Activated T-helper 1 cell treated with anti-CD3 and anti-CD28 coated beads, Interleukin-12 subunit alpha, Interleukin-12 subunit beta, Interleukin-2, Interleukin-4 antibody, amounts not matched to agents 30 ng/mL and 10 ng/mL and 1 ng/mL, durations not matched to agents 14 hours and 24 hours and 36 hours (primary cell): ENCODE results near the gene PCSK4. TPM values are rescaled to one million over a fixed set of nuclear protein-coding genes. Genes with fewer than 3 reads are reported as not detected.
"Not testable (repeated sequence)": the region's sequence is repeated elsewhere in the genome, so short reads cannot be mapped to it uniquely, and the experiment has no call there.

Source experiments
- DNase-seq: peaks from one replicate; pipeline ENCODE4 v3.0.0; 2021; ENCODE audit warnings: low spot score
- H3K27ac Mint-ChIP-seq: one replicate; pipeline ENCODE4 v1.8.0; 2021; ENCODE audit warnings: mild to moderate bottlenecking, mixed read lengths
- H3K27me3 Mint-ChIP-seq: one replicate; pipeline ENCODE4 v1.8.0; 2022; ENCODE audit warnings: mild to moderate bottlenecking, moderate library complexity, mixed read lengths; ENCODE audit not compliant: insufficient read depth
- H3K36me3 Mint-ChIP-seq: one replicate; pipeline ENCODE4 v1.8.0; 2021; ENCODE audit warnings: low read depth, mixed read lengths
- H3K4me1 Mint-ChIP-seq: one replicate; pipeline ENCODE4 v1.8.0; 2021; ENCODE audit warnings: low read depth, mixed read lengths
- H3K4me3 Mint-ChIP-seq: one replicate; pipeline ENCODE4 v1.8.0; 2021; ENCODE audit warnings: mild to moderate bottlenecking, moderate library complexity, mixed read lengths
- H3K9me3 Mint-ChIP-seq: one replicate; pipeline ENCODE4 v1.8.0; 2021; ENCODE audit warnings: mixed read lengths
- intact Hi-C: fragments of 100-400 bp; cut with micrococcal nuclease; formaldehyde crosslinking; loops from one replicate; pipeline ENCODE4 v1.15.1; 2024
- total RNA-seq: library from RNA; stranded (reverse); gene quantifications from 2 replicates; pipeline ENCODE4 v1.2.3, GENCODE V29; 2022

The PCSK4 gene
- total RNA-seq, 1 donor from 2014 or later, result 0.26 TPM

GRCh38 chr19:1526979-1527649 is 37.0 kb upstream of the PCSK4 start:
- intact Hi-C loops, result no loop called here
- no peaks in the 10 kb centered on the region for H3K36me3 Mint-ChIP-seq

DNA sequence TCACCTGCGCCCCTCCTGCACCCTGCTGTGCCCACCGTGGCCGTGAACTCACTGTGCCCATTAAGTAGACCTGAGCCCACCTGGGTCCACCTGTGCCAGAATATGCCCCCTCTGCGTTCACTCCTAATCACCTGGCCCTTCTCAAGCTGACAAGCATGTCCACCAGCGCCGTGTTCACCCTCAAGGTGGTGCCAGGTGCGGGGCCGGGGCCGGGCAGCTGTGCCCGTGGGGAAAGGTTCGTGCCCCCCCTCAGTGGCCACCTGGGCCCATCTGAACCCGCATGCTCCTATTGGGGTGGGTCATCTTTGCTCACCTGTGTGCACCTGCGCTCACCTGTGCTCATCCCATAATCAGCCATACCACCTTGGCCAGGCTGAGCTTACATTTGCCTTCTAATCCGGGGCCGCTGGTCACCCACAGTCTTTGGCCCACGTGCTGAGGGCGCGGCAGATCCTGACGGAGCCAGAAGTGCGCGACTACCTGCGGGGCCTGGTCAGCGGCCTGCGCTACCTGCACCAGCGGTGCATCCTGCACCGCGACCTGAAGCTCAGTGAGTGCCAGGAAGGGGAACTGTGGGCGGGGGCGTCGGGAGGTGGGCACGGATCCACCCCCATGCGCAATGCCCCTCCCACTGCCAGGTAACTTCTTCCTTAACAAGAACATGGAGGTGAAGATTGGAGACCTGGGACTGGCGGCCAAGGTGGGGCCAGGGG is 36.1 kb upstream of the PCSK4 start:
- Mint-ChIP-seq H3K4me1 (no peaks in the 10 kb centered on the region), H3K27ac (no peak overlapping the region), H3K27me3 (peaks cover 16% of the 10 kb centered on the region), H3K36me3 (no peaks in the 10 kb centered on the region), H3K9me3 (no peaks in the 10 kb centered on the region), H3K4me3 (no peak overlapping the region)
- intact Hi-C loops, result no loop called here
- DNase-seq, result no peak

More at GRCh38 chr19:1526979-1527649, 37.0 kb upstream of the PCSK4 start:
- H3K4me1 Mint-ChIP-seq, result no peaks in the 10 kb centered on the region
- no peaks in the 10 kb centered on the region for H3K9me3 Mint-ChIP-seq
- no peak overlapping the region for H3K4me3 Mint-ChIP-seq
- peaks cover 16% of the 10 kb centered on the region for H3K27me3 Mint-ChIP-seq
- H3K27ac Mint-ChIP-seq, result no peak overlapping the region
- DNase-seq, result no peak

- intact Hi-C loops, result no loop called here
- H3K36me3 Mint-ChIP-seq, result no peaks in the 10 kb centered on the region
- no peaks in the 10 kb centered on the region for H3K9me3 Mint-ChIP-seq
- H3K27me3 Mint-ChIP-seq, result peaks cover 16% of the 10 kb centered on the region
- no peak for DNase-seq
- no peak overlapping the region for H3K27ac Mint-ChIP-seq
- no peaks in the 10 kb centered on the region for H3K4me1 Mint-ChIP-seq
- no peak overlapping the region for H3K4me3 Mint-ChIP-seq
Measured at GRCh38 chr19:1525343-1525742, 35.2 kb upstream of the PCSK4 start.

DNA sequence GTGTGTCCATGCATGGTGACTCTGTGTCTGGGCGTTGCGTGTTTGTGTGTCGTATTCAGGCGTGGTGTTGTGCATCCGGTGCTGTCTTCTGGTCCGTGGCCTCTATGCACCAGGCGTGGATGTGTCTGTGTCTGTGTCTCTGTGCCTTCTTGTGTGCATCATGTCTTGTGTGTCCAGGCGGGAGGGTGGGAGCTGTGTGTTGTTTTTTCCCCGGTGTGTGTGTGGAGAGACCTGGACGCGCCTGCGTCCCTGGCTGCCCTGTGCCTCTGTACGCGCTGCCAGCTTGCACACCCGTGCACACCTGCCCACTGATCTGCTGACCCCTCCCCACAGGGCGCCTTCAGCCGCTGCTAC is 34.8 kb upstream of the PCSK4 start:
- H3K27ac Mint-ChIP-seq, result no peak overlapping the region
- H3K27me3 Mint-ChIP-seq, result peaks cover 16% of the 10 kb centered on the region
- DNase-seq, result no peak
- no peaks in the 10 kb centered on the region for H3K36me3 Mint-ChIP-seq
- H3K4me3 Mint-ChIP-seq, result no peak overlapping the region
- no peaks in the 10 kb centered on the region for H3K4me1 Mint-ChIP-seq
- H3K9me3 Mint-ChIP-seq, result no peaks in the 10 kb centered on the region
- intact Hi-C loops, result no loop called here

DNA sequence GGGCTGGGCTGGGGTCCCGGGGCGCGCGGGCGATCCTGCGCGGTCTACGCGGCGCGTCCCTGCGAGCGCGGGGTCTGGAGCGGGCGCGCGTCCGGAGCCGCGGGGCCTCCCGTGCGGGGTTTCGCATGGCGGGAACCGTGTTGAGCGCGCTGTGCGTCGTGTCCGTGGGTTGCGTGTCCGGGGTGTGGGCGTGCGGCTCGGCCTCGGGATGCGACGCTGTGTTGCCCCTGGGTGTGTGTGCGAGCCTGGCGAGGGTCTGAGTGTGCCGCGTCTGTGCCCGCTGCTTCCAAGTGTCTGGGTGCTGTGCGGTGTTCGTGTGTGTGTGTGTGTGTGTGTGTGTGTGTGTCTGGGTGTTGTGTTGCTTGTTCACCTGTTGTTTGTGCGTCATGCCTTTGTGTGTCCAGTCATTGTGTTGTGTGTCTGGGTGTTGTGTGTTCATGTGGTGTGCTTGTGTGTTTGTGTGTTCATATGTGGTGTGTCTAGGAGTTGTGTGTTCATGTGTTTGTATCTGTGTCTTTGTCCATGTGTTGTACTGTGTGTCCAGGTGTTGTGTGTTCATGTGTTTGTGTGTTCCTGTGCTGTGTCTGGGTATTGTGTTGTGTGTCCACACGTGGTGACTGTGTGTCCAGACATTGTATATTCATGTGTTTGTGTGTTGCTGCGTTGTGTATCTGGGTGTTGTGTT is 34.3 kb upstream of the PCSK4 start:
- no peak overlapping the region for H3K27ac Mint-ChIP-seq
- DNase-seq, result no peak
- no peaks in the 10 kb centered on the region for H3K4me1 Mint-ChIP-seq
- H3K27me3 Mint-ChIP-seq, result peaks cover 16% of the 10 kb centered on the region
- H3K36me3 Mint-ChIP-seq, result no peaks in the 10 kb centered on the region
- H3K4me3 Mint-ChIP-seq, result no peak overlapping the region
- no peaks in the 10 kb centered on the region for H3K9me3 Mint-ChIP-seq
- intact Hi-C loops, result no loop called here

- intact Hi-C loops, result no loop called here
- Mint-ChIP-seq H3K27ac (no peak within 1 kb of the TSS), H3K4me1 (no peaks in the 10 kb centered on the region), H3K27me3 (peaks cover 16% of the 10 kb centered on the region), H3K4me3 (no peak within 1 kb of the TSS), H3K36me3 (no peaks in the 10 kb centered on the region), H3K9me3 (no peaks in the 10 kb centered on the region)
- DNase-seq, result no peak
Measured at GRCh38 chr19:1523412-1524286, 33.5 kb upstream of the PCSK4 start, which contains the start of gene PLK5. TSS of gene PLK5 (plus strand) at chr19:1524077. CDS start at chr19:1526997, 2,920 bp downstream.

DNA sequence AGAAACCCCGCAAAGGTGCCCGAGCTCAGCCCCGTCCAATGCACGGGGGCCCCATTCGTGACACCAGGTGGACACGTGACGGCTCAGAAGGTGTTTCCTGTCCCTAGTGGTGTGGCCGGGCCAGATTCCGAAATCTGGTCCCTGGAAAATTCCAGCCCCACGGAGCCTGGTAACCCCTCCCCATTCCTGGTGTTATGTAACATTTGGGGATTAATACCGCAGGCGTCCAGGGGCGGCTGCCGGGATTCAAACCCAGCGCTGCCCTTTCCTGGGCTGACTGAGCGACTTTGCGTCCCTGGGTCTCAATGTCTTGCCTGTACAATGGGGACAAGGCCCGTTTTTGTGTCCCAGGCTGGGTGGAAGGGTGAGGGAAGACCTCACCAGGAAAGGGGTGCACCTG is 32.7 kb upstream of the PCSK4 start:
- intact Hi-C loops, result no loop called here
- no peak overlapping the region for H3K27ac Mint-ChIP-seq

GRCh38 chr19:1522061-1522460 is 31.9 kb upstream of the PCSK4 start:
- intact Hi-C loops, result no loop called here
- Mint-ChIP-seq H3K36me3 (no peaks in the 10 kb centered on the region), H3K9me3 (no peaks in the 10 kb centered on the region), H3K27me3 (peaks cover 16% of the 10 kb centered on the region), H3K4me1 (no peaks in the 10 kb centered on the region), H3K27ac (no peak overlapping the region), H3K4me3 (no peak overlapping the region)
- no peak for DNase-seq

More for the DNA sequence above, 32.7 kb upstream of the PCSK4 start:
- no peaks in the 10 kb centered on the region for H3K36me3 Mint-ChIP-seq
- no peaks in the 10 kb centered on the region for H3K4me1 Mint-ChIP-seq
- DNase-seq, result no peak
- H3K9me3 Mint-ChIP-seq, result no peaks in the 10 kb centered on the region
- H3K27me3 Mint-ChIP-seq, result peaks cover 16% of the 10 kb centered on the region
- no peak overlapping the region for H3K4me3 Mint-ChIP-seq

GRCh38 chr19:1521636-1522035 is 31.5 kb upstream of the PCSK4 start:
- H3K4me3 Mint-ChIP-seq, result no peak overlapping the region
- H3K4me1 Mint-ChIP-seq, result no peaks in the 10 kb centered on the region
- intact Hi-C loops, result no loop called here
- DNase-seq, result no peak
- H3K27ac Mint-ChIP-seq, result no peak overlapping the region
- no peaks in the 10 kb centered on the region for H3K36me3 Mint-ChIP-seq
- H3K9me3 Mint-ChIP-seq, result no peaks in the 10 kb centered on the region
- H3K27me3 Mint-ChIP-seq, result peaks cover 16% of the 10 kb centered on the region

DNA sequence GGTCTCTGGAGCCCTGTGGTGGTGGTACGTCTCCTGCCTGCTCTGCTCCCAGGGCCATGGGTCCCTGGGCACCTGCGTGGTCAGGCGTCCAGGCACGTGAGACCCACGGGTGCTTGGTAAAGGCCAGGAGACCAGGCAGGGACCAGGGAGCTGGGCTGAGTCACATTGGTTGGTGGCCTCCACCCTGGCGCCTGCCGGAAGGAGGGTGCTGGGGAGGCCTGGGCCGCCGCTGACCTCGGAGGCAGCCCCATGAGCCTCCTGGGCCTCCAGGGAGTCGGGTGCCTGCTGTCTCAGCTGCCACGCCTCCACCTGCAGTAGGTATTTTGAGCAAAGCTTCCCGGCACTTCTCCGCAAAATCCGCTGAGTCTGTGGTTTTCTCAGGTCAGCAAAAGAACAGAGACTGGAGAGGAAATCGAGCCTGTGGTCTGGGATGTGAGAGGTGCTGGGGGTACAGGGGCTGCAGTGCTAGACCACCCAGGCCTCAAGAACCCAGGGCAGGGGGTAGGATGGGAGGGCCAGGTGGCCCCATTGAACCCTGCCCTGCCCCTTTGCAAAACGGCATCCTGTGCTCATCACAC is 30.1 kb upstream of the PCSK4 start:
- no peaks in the 10 kb centered on the region for H3K9me3 Mint-ChIP-seq
- H3K27me3 Mint-ChIP-seq, result peaks cover 16% of the 10 kb centered on the region
- no peak overlapping the region for H3K27ac Mint-ChIP-seq
- no peaks in the 10 kb centered on the region for H3K36me3 Mint-ChIP-seq
- intact Hi-C loops, result no loop called here
- DNase-seq, result no peak
- no peak overlapping the region for H3K4me3 Mint-ChIP-seq
- H3K4me1 Mint-ChIP-seq, result no peaks in the 10 kb centered on the region

DNA sequence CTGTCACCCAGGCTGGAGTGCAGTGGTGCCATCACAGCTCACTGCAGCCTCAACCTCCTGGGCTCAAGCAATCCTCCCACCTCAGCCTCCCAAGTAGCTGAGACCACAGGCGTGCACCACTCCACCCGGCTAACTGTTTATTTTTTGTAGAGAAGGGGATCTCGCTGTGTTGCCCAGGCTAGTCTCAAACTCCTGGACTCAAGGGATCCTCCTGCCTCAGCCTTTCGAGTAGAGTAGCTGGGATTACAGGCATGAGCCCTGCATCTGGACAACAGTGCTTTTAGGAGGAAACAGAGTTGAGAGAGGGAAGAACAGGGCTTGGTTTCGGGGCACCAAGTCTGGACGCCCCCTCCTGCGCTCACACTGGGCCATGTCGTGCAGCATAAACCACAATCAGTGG is 29.7 kb upstream of the PCSK4 start:
- DNase-seq, H3K4me1 Mint-ChIP-seq, H3K4me3 Mint-ChIP-seq, intact Hi-C loops, H3K27ac Mint-ChIP-seq, H3K9me3 Mint-ChIP-seq, H3K36me3 Mint-ChIP-seq: not testable (repeated sequence)
- peaks cover 14% of the 10 kb centered on the region for H3K27me3 Mint-ChIP-seq

- H3K27ac Mint-ChIP-seq, result no peak overlapping the region
- H3K27me3 Mint-ChIP-seq, result peaks cover 9% of the 10 kb centered on the region
- H3K9me3 Mint-ChIP-seq, result no peaks in the 10 kb centered on the region
- H3K4me1 Mint-ChIP-seq, result no peaks in the 10 kb centered on the region
- H3K4me3 Mint-ChIP-seq, result no peak overlapping the region
- H3K36me3 Mint-ChIP-seq, result no peaks in the 10 kb centered on the region
- intact Hi-C loops, result no loop called here
- no peak for DNase-seq
Measured at GRCh38 chr19:1518471-1518870, 28.3 kb upstream of the PCSK4 start.
